Measurements from ENCODE around the gene BLM.

The BLM gene

GRCh38 chr15:90789462-90789861 is 72.3 kb downstream of the BLM start:
- TF ChIP-seq, protein P1, sequence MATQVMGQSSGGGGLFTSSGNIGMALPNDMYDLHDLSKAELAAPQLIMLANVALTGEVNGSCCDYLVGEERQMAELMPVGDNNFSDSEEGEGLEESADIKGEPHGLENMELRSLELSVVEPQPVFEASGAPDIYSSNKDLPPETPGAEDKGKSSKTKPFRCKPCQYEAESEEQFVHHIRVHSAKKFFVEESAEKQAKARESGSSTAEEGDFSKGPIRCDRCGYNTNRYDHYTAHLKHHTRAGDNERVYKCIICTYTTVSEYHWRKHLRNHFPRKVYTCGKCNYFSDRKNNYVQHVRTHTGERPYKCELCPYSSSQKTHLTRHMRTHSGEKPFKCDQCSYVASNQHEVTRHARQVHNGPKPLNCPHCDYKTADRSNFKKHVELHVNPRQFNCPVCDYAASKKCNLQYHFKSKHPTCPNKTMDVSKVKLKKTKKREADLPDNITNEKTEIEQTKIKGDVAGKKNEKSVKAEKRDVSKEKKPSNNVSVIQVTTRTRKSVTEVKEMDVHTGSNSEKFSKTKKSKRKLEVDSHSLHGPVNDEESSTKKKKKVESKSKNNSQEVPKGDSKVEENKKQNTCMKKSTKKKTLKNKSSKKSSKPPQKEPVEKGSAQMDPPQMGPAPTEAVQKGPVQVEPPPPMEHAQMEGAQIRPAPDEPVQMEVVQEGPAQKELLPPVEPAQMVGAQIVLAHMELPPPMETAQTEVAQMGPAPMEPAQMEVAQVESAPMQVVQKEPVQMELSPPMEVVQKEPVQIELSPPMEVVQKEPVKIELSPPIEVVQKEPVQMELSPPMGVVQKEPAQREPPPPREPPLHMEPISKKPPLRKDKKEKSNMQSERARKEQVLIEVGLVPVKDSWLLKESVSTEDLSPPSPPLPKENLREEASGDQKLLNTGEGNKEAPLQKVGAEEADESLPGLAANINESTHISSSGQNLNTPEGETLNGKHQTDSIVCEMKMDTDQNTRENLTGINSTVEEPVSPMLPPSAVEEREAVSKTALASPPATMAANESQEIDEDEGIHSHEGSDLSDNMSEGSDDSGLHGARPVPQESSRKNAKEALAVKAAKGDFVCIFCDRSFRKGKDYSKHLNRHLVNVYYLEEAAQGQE (IDR thresholded peaks at IDR 0.05; ENCODE audit: insufficient read depth in 1 of 2, low read depth in 2 of 2, low read length in 2 of 2), result no peak
- TF ChIP-seq SIN3A (IDR thresholded peaks at IDR 0.05; ENCODE audit: borderline replicate concordance, insufficient read depth, low read length) (no peak), FOXP2 (optimal IDR thresholded peaks at IDR 0.05; ENCODE audit: borderline replicate concordance, extremely low read depth, extremely low read length, insufficient read depth) (no peak), POLR2AphosphoS5 (IDR thresholded peaks at IDR 0.05; ENCODE audit: low read depth, low read length) (no peak), TAF1 (IDR thresholded peaks at IDR 0.05; ENCODE audit: borderline replicate concordance, insufficient read depth, low read length) (no peak)

- no peak for TF ChIP-seq TAF1 (IDR thresholded peaks at IDR 0.05; ENCODE audit: borderline replicate concordance, insufficient read depth, low read length)
- TF ChIP-seq FOXP2 (optimal IDR thresholded peaks at IDR 0.05; ENCODE audit: borderline replicate concordance, extremely low read depth, extremely low read length, insufficient read depth), result no peak
- TF ChIP-seq, protein P1 (IDR thresholded peaks at IDR 0.05; ENCODE audit: insufficient read depth in 1 of 2, low read depth in 2 of 2, low read length in 2 of 2), result no peak
- no peak for TF ChIP-seq POLR2AphosphoS5 (IDR thresholded peaks at IDR 0.05; ENCODE audit: low read depth, low read length)
- no peak for TF ChIP-seq SIN3A (IDR thresholded peaks at IDR 0.05; ENCODE audit: borderline replicate concordance, insufficient read depth, low read length)
Measured at GRCh38 chr15:90790057-90790456, 72.9 kb downstream of the BLM start.

DNA sequence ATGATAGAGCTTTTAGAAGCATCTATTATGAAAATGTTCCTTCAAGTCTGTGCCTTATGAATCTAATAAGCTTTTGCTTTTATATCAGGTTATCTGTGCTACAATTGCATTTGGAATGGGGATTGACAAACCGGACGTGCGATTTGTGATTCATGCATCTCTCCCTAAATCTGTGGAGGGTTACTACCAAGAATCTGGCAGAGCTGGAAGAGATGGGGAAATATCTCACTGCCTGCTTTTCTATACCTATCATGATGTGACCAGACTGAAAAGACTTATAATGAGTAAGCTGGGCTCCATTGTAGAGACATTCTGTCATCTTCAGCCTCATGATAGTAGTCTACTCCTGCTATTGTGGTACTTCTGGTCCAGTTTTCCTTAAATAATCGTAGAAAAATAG is 73.4 kb downstream of the BLM start:
- TF ChIP-seq POLR2AphosphoS5 (IDR thresholded peaks at IDR 0.05; ENCODE audit: low read depth, low read length), result no peak
- no peak for TF ChIP-seq TAF1 (IDR thresholded peaks at IDR 0.05; ENCODE audit: borderline replicate concordance, insufficient read depth, low read length)
- TF ChIP-seq SIN3A (IDR thresholded peaks at IDR 0.05; ENCODE audit: borderline replicate concordance, insufficient read depth, low read length), result no peak
- no peak for TF ChIP-seq FOXP2 (optimal IDR thresholded peaks at IDR 0.05; ENCODE audit: borderline replicate concordance, extremely low read depth, extremely low read length, insufficient read depth)
- TF ChIP-seq, protein P1 (IDR thresholded peaks at IDR 0.05; ENCODE audit: insufficient read depth in 1 of 2, low read depth in 2 of 2, low read length in 2 of 2), result no peak

GRCh38 chr15:90794538-90794937 is 77.4 kb downstream of the BLM start:
- no peak for TF ChIP-seq FOXP2 (optimal IDR thresholded peaks at IDR 0.05; ENCODE audit: borderline replicate concordance, extremely low read depth, extremely low read length, insufficient read depth)
- TF ChIP-seq TAF1 (IDR thresholded peaks at IDR 0.05; ENCODE audit: borderline replicate concordance, insufficient read depth, low read length), result no peak
- TF ChIP-seq, protein P1 (IDR thresholded peaks at IDR 0.05; ENCODE audit: insufficient read depth in 1 of 2, low read depth in 2 of 2, low read length in 2 of 2), result no peak

- TF ChIP-seq FOXP2 (optimal IDR thresholded peaks at IDR 0.05; ENCODE audit: borderline replicate concordance, extremely low read depth, extremely low read length, insufficient read depth), result no peak
- TF ChIP-seq POLR2AphosphoS5 (IDR thresholded peaks at IDR 0.05; ENCODE audit: low read depth, low read length), result no peak
- TF ChIP-seq, protein P1 (IDR thresholded peaks at IDR 0.05; ENCODE audit: insufficient read depth in 1 of 2, low read depth in 2 of 2, low read length in 2 of 2), result no peak
- TF ChIP-seq SIN3A (IDR thresholded peaks at IDR 0.05; ENCODE audit: borderline replicate concordance, insufficient read depth, low read length), result no peak
- no peak for TF ChIP-seq TAF1 (IDR thresholded peaks at IDR 0.05; ENCODE audit: borderline replicate concordance, insufficient read depth, low read length)
Measured at GRCh38 chr15:90799639-90800170, 82.6 kb downstream of the BLM start.
